HL-60/S4 treated with phorbol 12-myristate 13-acetate at 8.2 ng/mL for 4 days and 3 days (cell line): ENCODE results near the gene CRACR2B.

Experiments
- in situ Hi-C: fragments of 300-500 bp; cut with MboI; formaldehyde crosslinking; loops from 2 replicates; pipeline ENCODE4 v1.15.0; 2022; ENCODE audit warnings: low sequenced_read_pairs

The CRACR2B gene

DNA sequence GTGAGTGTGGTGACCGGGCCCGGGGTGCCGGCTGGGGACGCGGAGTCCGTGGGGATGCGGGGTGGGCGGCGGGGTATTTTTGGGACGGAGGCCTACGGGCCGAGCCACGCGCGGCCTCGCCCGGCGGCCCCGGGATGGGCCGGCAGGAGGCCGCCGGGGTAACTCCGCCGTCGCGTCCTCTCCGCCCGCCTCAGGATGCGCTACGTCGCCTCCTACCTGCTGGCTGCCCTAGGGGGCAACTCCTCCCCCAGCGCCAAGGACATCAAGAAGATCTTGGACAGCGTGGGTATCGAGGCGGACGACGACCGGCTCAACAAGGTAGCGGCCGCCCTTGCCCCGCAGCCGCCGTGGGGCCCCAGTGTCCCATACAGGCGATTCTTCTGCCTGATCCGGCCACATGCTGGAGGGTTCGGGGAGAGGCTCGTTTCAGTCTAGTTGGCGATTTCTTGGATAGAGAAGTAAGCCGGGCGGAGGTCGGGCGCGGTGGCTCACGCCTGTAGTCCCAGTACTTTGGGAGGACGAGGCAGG, 17.6 kb upstream of the CRACR2B start:
- in situ Hi-C loops: no loop called here

- in situ Hi-C loops: no loop called here
Observed at GRCh38 chr11:811446-812245, 16.1 kb upstream of the CRACR2B start.

- in situ Hi-C loops: no loop called here
Observed at GRCh38 chr11:812390-812789, 15.3 kb upstream of the CRACR2B start.

GRCh38 chr11:813072-813455, 14.7 kb upstream of the CRACR2B start:
- in situ Hi-C loops: no loop called here

- in situ Hi-C loops: no loop called here
Observed at GRCh38 chr11:813456-814096, 14.1 kb upstream of the CRACR2B start.

DNA sequence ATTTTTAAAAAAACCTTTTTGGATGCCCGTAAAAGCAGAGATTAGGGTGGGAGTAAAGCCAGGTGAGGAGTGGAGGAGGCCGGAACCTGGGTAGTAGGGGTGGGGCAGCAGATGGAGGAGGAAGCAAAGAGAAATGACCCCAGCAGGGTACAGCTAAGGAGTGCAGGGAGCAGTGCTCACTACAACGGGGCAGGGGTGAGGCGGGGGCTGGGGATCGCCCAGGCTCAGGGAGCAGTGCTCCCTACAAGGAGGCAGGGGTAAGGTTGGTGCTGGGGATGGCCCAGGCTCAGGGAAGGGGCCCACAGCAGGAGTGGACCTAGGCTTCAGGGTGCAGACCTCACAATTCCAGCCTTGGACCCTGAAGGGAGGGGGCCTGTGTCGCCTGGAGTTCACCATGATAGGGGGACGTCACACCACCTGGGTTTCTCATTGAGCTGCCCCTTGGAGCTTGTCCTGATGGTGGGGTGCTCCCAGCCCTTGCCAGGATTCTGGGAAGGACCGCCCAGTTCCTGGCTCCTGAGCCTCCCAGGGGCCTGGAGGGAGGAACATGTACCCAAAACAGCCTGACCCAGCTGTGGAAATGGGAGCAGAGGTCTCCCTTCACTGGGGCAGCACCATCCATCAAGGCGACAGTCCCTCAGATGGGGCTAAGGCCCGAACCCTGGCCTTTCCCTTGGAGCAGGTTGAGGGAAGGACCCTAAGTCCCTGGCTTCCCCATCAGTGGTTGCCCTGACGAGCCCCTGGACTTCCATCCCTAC, 11.9 kb upstream of the CRACR2B start:
- in situ Hi-C loops: no loop called here

DNA sequence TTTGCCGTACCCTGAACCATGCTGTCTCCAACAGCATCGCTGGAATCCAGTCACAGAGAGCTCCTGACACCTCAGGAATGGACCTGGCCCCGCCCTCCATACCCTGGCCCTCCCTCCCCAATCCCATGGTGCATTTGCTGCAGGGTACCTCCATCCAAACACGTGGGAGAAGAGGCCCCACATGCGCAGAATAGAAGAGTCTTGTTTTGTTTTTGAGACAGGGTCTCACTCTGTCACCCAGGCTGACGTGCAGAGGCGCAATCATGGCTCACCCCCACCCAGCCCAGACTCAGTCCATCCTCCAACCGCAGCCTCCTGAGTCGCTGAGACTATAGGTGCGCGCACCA, 11.3 kb upstream of the CRACR2B start:
- in situ Hi-C loops: no loop called here

GRCh38 chr11:818396-819128, 9.2 kb upstream of the CRACR2B start, which contains the start of gene PNPLA2:
Gene PNPLA2 (plus strand): TSS chr11:818914. CDS start chr11:819719, 805 bp downstream.
- in situ Hi-C loops: no loop called here

DNA sequence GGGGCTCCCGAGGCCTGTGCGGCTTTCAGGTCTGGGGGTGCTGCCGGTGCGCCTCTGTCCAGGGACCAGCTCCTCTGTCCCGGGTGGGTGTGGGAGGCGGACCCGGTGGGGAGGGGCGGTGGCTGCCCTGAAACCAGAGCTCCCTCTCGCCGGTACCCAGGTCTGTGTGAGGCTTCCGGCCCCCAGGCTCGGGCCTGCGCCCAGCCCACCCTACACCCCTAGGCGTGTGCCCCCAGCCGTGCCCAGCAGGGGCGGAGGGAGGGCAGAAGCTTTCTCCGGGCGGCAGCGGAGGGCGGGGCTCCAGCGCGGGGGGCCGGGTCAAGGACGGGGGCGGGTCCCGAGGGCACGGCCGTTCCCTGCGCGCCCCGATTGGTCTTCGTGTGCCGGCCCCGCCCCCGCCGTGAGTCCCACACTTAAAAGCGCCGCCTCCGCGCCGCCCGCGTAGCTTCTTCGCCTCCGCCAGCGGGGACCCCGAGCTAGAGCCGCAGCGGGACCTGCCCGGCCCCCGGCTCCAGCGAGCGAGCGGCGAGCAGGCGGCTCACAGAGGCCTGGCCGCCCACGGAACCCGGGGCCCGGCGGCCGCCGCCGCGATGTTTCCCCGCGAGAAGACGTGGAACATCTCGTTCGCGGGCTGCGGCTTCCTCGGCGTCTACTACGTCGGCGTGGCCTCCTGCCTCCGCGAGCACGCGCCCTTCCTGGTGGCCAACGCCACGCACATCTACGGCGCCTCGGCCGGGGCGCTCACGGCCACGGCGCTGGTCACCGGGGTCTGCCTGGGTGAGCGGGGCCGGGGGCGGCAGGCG, 8.4 kb upstream of the CRACR2B start:
- in situ Hi-C loops: no loop called here

DNA sequence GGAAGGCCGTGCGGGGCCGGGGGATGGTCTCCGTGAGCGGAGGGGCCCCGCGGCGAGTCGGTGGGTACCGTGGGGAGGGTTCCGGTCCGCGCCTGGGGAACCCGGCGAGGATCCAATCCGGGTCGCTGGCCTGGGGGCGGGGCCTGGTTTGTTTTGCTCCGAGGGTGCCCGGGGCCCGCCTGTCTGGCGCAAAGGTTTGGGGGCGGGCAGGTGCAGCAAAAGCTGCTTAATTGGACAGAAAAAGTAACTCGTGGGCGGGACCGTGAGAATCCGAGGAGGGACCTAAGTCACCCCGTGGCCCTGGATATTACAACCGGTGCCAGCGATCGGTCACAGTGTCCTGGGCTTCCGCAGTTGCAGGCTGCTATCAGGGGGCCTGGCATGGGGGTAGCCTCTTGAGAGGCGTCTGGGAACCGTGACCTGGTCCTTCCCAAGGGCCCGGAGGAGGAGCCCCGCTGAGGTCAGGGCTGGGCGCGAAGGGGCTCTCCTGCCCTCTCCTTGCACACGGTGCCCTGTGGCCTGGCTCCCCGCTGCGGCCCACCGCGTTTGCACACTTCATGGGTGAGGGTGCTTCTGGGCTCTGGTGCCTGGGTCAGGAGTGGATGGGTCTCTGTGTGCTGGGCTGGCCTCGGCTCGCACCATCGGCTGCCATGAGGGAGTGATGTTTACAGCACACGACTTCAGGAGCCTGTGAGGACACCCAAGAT, 7.6 kb upstream of the CRACR2B start:
- in situ Hi-C loops: no loop called here

GRCh38 chr11:820655-821511, 6.8 kb upstream of the CRACR2B start:
- in situ Hi-C loops: no loop called here

GRCh38 chr11:821512-822371, 6.0 kb upstream of the CRACR2B start:
- in situ Hi-C loops: no loop called here

DNA sequence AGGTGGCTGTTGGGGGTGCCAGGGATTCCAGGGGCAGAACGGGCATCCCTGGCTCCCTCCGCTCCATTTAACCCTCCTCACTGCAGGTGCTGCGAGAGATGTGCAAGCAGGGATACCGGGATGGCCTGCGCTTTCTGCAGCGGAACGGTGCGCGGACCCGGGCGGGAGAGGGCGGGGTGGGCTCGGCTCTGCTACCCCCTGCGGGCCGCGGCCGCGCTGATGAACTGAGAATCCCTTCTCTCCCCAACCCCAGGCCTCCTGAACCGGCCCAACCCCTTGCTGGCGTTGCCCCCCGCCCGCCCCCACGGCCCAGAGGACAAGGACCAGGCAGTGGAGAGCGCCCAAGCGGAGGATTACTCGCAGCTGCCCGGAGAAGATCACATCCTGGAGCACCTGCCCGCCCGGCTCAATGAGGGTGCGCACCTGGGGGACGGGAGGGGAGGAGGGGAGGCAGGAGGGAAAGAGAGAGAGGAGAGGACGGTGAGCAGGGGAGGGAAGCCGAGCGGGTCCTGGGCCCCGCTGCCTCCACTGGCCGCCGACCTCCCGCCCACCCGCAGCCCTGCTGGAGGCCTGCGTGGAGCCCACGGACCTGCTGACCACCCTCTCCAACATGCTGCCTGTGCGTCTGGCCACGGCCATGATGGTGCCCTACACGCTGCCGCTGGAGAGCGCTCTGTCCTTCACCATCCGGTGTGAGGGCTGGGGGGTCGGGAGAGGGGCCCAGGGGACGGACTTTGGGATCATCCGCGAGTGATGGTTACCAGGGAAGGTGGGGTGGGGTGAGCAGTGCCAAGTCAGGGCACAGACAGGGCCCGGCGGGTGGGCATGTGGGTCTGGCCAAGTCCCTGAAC, 4.1 kb upstream of the CRACR2B start:
- in situ Hi-C loops: no loop called here

DNA sequence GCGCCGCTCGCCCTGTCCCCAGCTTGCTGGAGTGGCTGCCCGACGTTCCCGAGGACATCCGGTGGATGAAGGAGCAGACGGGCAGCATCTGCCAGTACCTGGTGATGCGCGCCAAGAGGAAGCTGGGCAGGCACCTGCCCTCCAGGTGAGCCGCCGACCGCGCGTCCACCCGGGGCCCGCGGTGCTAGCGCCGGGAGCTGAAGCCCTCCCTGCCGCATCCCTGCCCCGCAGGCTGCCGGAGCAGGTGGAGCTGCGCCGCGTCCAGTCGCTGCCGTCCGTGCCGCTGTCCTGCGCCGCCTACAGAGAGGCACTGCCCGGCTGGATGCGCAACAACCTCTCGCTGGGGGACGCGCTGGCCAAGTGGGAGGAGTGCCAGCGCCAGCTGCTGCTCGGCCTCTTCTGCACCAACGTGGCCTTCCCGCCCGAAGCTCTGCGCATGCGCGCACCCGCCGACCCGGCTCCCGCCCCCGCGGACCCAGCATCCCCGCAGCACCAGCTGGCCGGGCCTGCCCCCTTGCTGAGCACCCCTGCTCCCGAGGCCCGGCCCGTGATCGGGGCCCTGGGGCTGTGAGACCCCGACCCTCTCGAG, 3.3 kb upstream of the CRACR2B start:
- in situ Hi-C loops: no loop called here

DNA sequence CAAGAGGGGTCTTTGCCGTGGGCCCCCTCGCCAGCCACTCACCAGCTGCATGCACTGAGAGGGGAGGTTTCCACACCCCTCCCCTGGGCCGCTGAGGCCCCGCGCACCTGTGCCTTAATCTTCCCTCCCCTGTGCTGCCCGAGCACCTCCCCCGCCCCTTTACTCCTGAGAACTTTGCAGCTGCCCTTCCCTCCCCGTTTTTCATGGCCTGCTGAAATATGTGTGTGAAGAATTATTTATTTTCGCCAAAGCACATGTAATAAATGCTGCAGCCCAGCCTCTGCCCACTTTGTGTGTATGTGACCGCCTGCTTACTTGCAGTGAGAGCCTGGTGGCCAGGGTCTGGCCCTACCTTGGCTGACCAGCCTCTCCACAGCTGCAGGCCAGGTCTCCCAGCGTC, 2.8 kb upstream of the CRACR2B start:
- in situ Hi-C loops: no loop called here
